ENCODE data around the gene PSG7.
"Not testable (repeated sequence)": the region's sequence is repeated elsewhere in the genome, so short reads cannot be mapped to it uniquely, and the experiment has no call there.

DNA sequence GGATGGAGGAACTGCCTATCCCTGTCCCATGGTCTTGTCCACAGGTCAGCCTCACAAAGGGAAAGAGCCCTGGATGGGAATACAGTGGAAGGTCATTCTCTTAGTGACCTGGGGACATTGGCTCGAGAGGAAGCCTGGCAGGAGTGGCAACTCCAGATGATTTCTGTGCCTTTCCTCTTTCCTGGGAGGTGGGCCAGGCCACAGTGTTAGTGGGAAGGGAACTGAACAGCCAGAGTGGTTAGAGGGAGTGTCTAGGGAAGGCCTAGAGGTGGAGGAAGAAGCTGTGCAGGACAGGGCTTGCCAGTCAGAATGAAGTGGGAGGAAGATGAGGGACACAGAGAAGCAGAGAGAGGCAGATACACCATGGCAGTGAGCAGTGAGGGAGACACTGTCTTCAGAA, 61.1 kb downstream of the PSG7 start:
- TF ChIP-seq POLR2AphosphoS5, POLR2A (IDR thresholded peaks at IDR 0.05): not testable (repeated sequence)
- TF ChIP-seq, protein P1, sequence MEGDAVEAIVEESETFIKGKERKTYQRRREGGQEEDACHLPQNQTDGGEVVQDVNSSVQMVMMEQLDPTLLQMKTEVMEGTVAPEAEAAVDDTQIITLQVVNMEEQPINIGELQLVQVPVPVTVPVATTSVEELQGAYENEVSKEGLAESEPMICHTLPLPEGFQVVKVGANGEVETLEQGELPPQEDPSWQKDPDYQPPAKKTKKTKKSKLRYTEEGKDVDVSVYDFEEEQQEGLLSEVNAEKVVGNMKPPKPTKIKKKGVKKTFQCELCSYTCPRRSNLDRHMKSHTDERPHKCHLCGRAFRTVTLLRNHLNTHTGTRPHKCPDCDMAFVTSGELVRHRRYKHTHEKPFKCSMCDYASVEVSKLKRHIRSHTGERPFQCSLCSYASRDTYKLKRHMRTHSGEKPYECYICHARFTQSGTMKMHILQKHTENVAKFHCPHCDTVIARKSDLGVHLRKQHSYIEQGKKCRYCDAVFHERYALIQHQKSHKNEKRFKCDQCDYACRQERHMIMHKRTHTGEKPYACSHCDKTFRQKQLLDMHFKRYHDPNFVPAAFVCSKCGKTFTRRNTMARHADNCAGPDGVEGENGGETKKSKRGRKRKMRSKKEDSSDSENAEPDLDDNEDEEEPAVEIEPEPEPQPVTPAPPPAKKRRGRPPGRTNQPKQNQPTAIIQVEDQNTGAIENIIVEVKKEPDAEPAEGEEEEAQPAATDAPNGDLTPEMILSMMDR (IDR thresholded peaks at IDR 0.05): not testable (repeated sequence)

Data from suprapubic skin (tissue), 4 donors.